HG03342 (cell line): ENCODE measurements around the gene TMEM87B.
A peak's percentile ranks its signal among the peaks of the same experiment; 100 is the strongest.
"Not testable (repeated sequence)": the region's sequence is repeated elsewhere in the genome, so short reads cannot be mapped to it uniquely, and the experiment has no call there.

Experiments
- ATAC-seq: cut with Tn5 transposase; IDR thresholded peaks from one replicate; pipeline ENCODE4 v1.9.1; 2021; ENCODE audit warnings: mild to moderate bottlenecking, moderate library complexity; ENCODE audit not compliant: unreplicated experiment

TMEM87B gene

DNA sequence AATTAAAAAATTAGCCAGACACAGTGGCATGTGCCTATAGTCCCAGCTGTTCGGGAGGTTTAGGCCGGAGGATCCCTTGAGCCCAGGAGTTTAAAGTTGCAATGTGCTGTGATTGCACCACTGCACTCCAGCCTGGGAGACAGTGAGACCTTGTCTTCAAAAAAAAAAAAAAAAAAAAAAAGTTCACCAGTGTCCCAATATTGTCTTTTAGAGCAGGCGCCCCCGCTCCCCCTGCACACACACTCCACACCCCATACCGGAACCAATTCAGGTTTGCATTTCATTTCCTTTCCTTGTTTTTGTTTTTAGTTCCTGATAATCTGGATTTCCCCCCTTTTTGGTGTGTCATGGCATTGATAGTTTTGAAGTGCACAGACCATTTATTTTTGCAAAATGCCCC lies 10.4 kb downstream of the TMEM87B start:
- ATAC-seq = no peak

DNA sequence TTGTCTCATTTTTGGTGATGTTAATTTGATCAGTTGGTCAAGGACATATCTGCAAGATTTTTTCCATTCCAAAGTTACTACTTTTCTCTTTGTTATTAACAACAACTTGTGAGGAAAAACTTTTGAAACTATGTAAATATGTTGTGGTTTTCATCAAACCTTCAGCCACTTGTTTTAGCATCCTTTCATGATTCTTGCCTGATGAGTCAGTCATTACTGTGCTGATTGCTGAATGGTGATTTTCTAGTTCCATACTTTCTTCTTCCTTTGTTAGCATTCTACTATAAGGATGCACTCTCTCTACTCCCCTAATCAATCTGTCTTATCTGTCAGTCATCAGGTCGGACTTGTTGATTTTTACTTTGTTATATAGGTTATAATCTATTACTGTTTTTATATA lies 10.9 kb downstream of the TMEM87B start:
- no peak for ATAC-seq

DNA sequence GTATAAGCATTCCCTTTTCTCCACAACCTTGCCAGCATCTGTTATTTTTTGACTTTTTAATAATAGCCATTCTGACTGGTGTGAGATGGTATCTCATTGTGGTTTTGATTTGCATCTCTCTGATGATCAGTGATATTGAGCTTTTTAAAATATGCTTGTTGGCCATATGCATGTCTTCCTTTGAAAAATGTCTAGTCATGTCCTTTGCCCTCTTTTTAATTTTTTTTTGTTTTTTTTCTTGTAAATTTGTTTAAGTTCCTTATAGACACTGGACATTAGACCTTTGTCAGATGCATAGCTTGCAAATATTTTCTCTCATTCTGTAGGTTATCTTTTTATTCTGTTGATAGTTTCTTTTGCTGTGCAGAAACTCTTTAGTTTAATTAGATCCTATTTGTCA lies 14.7 kb downstream of the TMEM87B start:
- ATAC-seq = not testable (repeated sequence)

DNA sequence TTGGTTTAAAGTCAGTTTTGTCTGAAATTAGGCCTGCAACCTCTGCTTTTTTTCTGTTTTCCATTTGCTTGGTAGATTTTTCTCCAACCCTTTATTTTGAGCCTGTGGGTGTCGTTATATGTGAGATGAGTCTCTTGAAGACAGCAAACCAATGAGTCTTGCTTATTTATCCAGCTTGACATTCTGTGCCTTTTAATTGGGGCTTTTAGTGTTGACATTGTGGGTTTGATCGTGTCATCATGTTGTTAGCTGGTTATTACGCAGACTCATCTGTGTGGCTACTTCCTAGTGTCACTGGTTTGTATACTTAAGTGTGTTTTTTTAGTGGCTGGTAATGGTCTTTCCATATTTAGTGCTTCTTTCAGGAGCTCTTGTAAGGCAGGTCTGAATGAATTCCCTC lies 18.8 kb downstream of the TMEM87B start:
- no peak for ATAC-seq

DNA sequence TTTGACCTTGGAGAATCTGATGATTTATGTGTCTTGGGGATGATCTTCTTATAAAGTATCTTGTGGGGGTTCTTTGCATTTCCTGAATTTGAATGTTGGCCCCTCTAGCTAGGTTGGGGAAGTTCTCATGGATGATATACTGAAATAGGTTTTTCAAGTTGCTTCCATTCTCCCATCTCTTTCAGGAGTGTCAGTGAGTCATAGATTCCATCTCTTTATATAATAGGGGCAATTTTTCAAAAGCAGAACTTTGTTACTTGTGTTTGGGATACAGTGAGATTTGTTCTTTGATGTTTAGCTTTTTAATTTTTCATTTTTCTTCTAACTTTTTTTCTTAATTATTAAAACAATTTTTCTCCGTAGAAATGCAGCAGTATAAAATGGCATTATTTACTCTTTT lies 19.4 kb downstream of the TMEM87B start:
- no peak for ATAC-seq

DNA sequence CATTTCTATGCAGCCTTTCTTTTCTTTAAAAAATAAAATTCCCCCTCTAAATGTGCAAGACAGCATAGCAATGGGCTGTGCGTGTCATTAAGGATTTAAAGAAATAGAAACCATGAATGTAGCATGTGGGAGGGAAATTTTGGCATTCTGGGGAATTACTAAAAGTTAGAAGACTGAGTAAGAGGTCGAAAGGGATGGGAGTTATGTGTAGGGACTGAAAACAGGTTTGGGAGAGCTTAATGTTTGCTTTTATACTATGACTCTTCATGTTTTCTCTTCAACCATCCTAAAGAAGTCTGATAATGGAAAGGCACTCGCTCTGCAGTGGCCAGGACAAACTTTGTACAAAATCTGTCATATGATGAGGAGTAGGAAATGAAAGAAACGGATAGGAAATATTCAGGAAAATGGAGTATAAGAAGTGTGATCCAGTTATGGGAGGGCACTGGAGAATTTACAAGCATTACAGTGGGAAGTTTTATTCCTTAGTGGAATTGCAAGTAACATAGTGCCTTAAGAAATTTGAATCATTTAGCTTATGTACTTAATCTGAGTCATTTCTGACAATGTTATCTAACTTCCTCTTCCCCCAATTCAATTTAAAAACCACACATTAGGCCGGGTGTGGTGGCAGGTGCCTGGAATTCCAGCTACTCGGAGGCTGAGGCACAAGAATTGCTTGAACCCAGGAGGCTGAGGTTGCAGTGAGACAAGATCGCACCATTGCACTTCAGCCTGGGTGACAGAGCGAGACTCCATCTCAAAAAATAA lies 20.6 kb downstream of the TMEM87B start:
- no peak for ATAC-seq

DNA sequence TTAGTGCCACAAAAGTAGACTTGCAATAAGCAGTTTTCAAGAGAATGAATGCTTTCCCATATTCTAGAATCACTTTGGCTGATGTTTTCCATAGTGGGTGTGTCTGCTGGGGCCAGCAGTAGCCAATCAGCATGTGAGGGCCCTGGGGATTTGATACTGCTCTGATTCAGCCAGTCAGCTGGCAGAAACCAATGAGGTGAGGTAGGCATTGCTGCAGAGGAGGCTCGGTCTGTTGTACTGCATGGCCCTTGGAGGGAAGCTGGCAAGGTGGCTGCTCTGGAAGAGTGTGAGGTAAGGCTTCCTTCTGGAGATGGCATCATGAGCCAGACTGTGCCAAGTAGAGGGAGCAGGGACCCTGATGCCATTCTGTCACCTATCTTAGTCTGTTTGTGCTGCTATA lies 22.7 kb downstream of the TMEM87B start:
- no peak for ATAC-seq

DNA sequence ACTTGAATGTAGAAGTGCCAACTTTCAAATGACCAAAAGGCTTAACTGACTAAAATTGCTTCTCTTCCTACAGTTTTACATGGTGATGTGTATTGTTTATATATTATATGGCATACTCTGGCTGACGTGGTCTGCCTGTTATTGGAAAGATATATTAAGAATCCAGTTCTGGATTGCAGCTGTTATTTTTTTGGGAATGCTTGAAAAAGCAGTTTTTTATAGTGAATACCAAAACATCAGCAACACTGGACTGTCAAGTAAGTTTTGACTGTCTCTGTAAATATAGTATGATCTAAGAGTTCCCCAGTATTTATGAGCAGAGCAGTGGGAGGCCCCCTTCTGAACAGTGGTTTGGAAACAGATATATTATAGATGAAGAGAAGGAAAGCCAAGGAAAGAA lies 26.2 kb downstream of the TMEM87B start:
- no peak for ATAC-seq

DNA sequence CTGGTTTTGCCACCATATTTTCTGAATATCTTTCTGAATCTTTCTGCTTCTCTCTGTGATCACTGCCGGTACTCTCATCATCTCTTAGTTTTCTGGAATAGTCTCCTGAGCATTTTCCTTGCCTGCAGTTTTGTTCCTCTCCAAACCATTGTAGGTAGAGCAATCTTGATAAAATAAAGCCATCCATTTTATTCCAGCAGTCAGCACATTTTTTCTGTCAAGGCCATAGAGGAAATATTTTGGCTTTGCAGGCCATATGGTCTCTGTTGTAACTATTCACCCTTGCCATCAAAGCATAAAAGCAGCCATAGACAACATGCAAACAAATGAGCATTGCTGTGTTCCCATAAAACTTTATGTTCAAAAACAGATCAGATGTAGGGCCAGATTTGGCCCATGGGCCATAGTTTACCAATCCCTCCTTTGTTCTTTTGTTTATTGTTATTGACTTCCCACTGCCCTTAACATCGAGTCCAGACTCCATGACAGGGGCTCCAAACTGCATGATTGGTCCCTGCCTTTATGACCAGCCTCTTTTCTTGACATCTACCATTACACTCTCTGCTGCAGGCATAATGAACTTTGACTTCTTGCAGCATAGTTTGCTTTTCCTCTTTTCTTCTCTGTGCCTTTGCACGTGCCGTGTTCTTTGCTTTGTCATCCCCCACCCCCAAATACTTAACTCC lies 29.8 kb downstream of the TMEM87B start:
- ATAC-seq = no peak

DNA sequence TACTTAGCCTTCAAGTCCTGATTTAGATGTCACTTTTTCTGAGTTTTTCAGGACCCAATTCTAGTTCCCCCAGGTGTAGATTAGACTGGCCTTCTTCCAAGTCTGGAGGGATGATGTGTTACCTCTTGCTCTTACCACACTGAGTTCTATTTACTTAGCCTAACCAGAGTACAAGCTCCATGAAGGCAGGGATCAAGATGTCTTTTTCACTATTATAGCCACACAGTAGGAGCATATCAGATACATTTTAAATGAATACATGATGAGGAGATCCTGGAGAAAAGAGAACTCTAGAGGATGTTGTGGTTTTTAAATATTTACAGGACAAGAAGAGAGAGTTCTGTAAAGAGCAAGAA lies 30.3 kb downstream of the TMEM87B start:
- ATAC-seq = no peak

DNA sequence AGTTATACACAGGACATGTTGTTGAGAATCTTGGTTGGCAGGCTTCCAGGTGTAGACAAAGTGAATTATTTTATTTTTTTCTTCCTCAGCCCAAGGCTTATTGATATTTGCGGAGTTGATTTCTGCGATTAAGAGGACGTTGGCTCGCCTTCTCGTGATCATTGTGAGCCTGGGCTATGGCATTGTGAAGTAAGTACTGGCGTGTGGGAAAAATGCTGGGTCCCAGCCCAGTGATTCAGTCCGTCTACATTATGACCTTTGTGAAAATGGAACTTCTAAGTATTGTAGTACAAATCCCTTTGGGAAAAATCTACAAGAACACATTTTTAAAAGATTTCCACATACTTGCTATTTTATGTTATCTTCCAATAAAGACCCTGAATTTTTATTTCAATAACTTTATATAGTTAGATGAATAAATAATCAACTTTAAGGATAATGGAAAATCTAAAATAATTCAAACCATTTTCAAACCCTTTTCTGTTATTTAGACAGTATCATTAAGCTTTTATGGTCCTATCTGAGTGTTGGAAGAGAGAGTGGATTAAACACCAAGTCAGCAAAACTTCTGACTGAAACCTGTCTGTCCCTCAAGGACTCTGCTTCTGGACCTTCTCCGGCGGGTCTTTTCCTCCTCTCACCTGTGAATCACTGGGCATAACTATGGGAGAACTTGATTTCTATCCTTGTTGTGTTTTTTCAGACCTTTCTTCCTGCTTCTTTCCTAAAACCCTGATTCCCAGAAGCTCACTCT lies 31.0 kb downstream of the TMEM87B start:
- ATAC-seq = no peak

DNA sequence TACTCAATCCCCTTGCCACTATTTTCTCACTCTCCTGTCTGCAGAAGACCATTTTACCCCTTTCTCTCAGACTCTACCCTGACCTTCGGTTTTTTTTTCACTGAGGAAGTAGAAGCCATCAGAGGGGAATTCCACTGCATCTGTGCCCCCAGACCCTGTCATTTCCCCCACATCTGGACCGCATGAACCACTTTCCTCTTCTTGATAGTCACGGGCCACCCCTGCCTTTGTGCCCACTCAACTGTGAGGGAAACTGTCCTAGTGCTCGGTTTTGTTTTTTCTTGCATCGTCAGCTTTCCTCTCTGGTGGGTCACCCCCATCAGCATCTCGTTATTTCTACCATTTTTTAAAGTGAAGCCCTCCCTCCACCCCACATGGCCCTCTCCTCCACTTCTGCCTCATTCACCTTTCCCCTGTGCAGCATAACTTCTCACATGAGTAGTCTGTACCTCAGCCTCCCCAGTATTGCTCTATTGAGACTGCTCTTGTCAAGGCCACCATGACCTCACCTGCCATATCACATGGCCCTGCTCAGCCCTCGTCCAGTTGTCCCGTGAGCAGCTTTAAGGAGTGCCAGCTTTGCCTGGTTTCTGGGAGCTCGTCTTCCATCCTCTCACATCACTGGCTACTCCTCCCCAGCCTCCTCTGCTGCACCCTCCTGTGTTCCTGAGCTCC lies 32.4 kb downstream of the TMEM87B start:
- peak; percentile 73 for ATAC-seq

DNA sequence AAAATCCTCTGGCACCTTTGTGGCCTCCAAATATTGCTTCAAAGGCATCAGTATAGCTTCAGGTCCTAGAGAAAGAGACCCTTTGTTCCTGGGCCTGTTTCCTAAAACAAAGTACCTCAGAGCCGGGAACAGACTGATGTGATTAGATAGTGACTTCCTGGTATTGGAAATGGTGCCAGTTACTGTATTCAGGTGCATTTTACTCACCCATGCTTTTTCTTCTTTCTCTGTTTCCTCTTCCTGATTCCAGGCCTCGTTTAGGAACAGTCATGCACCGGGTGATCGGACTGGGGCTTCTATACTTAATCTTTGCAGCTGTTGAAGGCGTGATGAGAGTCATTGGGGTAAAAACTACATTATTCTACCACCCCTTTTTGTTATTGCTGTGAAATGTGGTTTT lies 34.3 kb downstream of the TMEM87B start:
- ATAC-seq = no peak

DNA sequence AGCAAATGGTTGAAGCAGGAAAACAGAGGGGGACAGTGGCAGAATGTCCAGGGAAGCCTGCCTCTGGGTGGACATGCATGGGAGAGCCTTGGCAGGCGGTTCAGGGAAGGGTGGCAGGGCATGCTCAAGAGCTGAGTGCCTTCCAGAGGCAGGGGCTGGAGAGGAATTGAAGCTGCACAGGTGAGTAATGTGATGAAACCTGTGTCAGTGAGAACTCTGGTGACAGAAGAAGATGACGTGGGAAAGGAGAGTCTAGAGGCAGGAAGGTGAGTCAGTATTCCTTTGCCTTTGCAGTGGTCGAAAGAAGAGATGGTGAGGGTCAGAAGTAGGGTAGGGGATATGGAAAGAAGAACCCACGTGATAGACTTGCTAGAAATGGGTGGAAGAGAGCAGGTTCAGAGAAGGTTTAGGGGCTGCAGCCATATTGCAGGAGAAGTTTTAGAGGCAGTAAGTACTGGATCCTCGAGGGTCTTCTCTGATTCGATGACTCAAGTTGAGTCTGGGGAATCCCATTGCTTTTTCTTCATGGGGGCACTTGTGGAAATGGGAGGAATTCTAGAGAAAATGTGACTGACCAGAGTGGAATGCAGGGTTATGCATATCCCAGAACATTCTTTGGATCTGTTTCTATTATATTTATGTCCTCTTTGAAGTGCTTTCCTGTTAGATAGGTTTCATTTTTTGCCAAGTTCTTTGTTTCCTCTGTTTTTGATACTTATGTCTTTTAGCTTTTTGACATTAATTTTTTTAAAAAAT lies 37.4 kb downstream of the TMEM87B start:
- ATAC-seq = no peak

DNA sequence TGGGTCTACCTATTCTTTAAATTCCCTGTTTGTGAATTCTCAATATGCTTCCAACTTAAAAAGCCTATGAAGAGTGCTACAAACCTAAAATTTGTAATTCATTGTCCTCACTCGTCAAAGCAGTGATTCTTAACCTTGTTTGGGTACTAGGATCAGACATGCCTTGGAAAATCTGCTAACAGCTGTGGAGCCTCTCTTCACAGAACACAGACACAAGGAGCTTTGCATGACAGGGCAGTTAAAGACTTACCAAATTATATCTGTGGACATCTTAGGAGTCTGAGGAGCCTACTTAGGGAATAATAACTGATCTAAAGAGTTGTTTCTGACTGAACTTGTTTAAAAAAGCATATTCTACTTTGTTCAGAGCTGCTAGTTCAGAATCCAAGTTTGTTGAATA lies 38.1 kb downstream of the TMEM87B start:
- ATAC-seq = no peak

DNA sequence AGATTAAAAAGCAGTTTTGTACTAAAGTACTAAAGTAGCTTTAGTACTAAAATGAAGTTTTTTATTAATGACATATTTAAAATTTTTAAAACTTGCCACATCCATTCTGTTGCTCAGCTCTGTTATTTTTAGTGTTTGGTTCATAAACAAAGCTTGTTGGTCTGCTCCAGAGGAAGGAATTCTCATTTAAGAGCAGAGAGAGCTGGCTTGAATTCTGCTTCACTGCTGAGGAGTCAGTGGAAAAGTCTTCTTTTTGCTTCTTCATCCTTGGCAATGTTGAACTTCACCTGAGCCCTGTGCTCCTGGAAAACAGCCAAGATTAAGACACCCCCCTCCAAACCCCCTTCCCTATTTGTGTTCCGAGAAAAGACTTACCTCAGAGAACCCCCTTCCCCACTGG lies 40.6 kb downstream of the TMEM87B start:
- no peak for ATAC-seq

DNA sequence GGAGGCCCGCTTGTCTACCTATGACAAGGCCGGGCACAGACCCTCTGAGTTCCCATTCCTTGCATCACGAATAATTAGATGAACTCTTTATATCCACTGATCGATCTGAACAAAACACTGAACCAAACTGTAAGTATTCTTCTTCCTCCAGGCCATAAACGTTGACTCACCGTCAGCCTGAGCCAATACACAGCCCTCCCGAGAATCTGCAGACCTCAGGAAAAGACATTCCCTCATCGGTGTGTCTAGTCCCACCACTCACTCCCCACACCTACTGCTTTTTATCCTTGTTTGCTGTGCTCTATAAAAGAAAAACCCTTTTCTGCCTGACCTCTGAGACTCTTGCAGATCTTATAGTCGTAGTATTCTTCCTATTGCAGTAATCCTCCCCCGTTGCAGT lies 41.0 kb downstream of the TMEM87B start:
- no peak for ATAC-seq

DNA sequence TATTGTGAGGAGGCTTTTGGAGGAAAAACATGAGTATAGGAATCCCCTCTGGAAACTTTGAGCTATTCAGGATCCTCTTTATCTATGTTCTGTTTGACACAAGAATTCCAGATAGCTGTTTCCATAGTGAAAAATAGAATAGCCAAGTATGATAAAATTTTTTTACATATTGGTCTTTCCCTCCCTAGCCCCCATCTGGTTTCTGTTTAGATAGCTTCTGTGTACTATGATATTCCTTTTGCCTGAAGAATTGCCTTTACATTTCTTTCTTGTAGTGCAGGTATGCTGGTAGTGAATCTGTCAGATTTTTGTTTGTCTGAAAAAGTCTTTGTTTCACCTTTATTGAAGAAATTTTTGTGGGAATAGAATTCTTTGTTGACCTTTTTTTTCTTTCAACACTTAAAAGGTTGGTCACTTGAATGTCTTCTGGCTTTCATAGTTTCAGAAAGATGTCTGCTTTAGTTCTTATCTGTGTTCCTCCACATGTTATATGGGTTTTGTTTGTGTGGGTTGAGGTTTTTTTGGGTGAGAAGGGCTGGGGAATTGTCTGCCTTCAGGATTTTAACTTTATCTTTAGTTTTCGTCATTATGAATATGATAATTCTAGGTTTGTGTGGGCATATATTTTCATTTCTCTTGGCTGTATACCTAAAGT lies 53.2 kb downstream of the TMEM87B start:
- no peak for ATAC-seq

DNA sequence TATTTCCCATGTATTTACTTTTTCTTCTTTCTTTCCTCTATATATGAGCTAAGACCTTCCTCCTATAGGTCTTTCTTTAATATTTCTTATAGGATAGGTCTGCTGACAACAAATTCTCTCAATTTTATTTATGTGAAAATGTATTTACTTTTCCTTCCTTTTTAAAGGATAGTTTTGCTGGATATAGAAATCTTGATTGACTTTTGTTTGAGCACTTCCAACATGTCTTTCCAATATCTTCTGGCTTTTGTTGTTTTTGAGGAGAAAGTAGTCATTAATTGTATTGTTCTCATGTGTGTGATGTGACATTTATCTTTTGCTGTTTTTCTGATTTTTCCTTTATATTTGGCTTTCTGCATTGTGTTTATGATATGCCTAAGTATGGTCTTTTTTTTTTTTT lies 54.2 kb downstream of the TMEM87B start:
- ATAC-seq = no peak

DNA sequence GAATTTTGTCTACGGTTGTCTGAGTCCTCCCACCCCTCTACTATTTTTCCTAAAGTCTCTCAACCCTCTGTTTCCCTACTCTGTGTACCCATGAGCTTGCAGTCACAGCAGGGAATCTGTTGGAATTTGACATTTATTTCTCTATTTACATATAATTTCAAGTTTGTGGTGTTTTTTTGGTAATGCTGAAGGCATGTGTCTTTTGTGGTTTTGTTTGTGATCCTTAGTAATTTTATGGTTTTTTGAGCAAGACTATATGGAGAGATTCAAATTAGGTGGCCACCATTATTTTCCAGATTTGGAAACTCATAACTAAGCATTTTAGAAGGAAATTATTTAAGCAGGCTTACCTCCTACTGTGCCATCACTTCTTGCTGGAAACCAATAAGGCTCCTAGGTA lies 55.9 kb downstream of the TMEM87B start:
- no peak for ATAC-seq
